ENCODE measurements around the gene TAOK3. TPM values are rescaled to one million over a fixed set of nuclear protein-coding genes. Genes with fewer than 3 reads are reported as not detected.

Gene TAOK3
- total RNA-seq, 2 donors from 2014 or later: 52.2 to 52.5 TPM

GRCh38 chr12:118361889-118362288 lies 10.8 kb downstream of the TAOK3 start:
- DNase-seq (ENCODE audit: low spot score): no peak
- TF ChIP-seq, protein P1, sequence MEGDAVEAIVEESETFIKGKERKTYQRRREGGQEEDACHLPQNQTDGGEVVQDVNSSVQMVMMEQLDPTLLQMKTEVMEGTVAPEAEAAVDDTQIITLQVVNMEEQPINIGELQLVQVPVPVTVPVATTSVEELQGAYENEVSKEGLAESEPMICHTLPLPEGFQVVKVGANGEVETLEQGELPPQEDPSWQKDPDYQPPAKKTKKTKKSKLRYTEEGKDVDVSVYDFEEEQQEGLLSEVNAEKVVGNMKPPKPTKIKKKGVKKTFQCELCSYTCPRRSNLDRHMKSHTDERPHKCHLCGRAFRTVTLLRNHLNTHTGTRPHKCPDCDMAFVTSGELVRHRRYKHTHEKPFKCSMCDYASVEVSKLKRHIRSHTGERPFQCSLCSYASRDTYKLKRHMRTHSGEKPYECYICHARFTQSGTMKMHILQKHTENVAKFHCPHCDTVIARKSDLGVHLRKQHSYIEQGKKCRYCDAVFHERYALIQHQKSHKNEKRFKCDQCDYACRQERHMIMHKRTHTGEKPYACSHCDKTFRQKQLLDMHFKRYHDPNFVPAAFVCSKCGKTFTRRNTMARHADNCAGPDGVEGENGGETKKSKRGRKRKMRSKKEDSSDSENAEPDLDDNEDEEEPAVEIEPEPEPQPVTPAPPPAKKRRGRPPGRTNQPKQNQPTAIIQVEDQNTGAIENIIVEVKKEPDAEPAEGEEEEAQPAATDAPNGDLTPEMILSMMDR (IDR thresholded peaks at IDR 0.05): no peak
- TF ChIP-seq POLR2AphosphoS5 (IDR thresholded peaks at IDR 0.05) (no peak), POLR2A (IDR thresholded peaks at IDR 0.05) (no peak)

DNA sequence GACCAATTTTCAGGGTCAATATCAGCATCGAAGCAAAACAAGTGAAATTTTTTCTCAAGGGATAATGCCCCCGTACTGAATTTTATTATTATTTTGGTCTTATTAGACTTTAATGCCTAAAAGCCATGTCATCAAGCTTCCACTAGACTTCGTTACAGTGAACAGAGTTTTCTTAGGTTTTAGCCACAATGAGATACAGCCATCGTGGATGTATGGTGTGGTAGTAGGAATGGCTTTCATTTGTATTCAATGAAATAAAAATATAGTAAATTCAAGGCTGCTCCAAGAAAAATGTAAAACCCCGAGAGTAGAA lies 11.7 kb downstream of the TAOK3 start:
- no peak for TF ChIP-seq POLR2AphosphoS5 (IDR thresholded peaks at IDR 0.05)
- TF ChIP-seq, protein P1 (IDR thresholded peaks at IDR 0.05): no peak
- TF ChIP-seq POLR2A (IDR thresholded peaks at IDR 0.05): no peak
- WGBS: 94% methylated on average over 5 of the region's 5 CpGs
- peaks cover 7% of the 10 kb centered on the region for H3K4me1 ChIP-seq (replicated peaks)
- no peaks in the 10 kb centered on the region for H3K27me3 ChIP-seq (replicated peaks; ENCODE audit: insufficient read depth)
- H3K27ac ChIP-seq: no peak overlapping the region
- intact Hi-C loops (cut with DNase I): no loop called here
- DNase-seq (ENCODE audit: low spot score): no peak
- no peaks in the 10 kb centered on the region for H3K36me3 ChIP-seq
- no peaks in the 10 kb centered on the region for H3K9me3 ChIP-seq
- no peak overlapping the region for H3K4me3 ChIP-seq

More at GRCh38 chr12:118361889-118362288, 10.8 kb downstream of the TAOK3 start:
- intact Hi-C loops (cut with DNase I): no loop called here
- Histone ChIP-seq H3K4me1 (replicated peaks) (peaks cover 7% of the 10 kb centered on the region), H3K36me3 (no peaks in the 10 kb centered on the region), H3K4me3 (no peak overlapping the region), H3K27me3 (replicated peaks; ENCODE audit: insufficient read depth) (no peaks in the 10 kb centered on the region), H3K27ac (no peak overlapping the region), H3K9me3 (no peaks in the 10 kb centered on the region)
- WGBS: 87% methylated on average over 4 of the region's 4 CpGs

DNA sequence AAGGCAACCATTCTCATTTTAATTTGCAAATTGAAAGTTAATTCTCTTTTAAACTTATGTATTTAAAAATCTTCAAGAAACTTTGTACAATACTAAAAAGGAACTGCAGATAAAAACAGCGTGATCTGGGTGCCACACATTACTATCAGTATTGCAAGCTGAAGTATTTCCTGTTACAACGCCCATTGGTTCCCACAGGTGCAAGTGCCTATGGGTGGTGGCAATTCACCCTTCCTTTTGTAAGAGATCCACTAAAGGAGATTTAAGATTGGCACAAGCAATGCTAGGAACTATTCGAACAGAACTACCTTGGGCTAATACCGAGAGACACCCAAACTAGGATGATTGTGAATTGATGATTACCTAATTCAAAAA lies 13.2 kb downstream of the TAOK3 start:
- no peaks in the 10 kb centered on the region for H3K27me3 ChIP-seq (replicated peaks; ENCODE audit: insufficient read depth)
- no peak for DNase-seq (ENCODE audit: low spot score)
- H3K36me3 ChIP-seq: no peaks in the 10 kb centered on the region
- WGBS: 95% methylated on average over 4 of the region's 4 CpGs
- TF ChIP-seq, protein P1 (IDR thresholded peaks at IDR 0.05): no peak
- no peak for TF ChIP-seq POLR2A (IDR thresholded peaks at IDR 0.05)
- TF ChIP-seq POLR2AphosphoS5 (IDR thresholded peaks at IDR 0.05): no peak
- no peak overlapping the region for H3K4me3 ChIP-seq
- peaks cover 7% of the 10 kb centered on the region for H3K4me1 ChIP-seq (replicated peaks)
- intact Hi-C loops (cut with DNase I): no loop called here
- H3K27ac ChIP-seq: no peak overlapping the region
- no peaks in the 10 kb centered on the region for H3K9me3 ChIP-seq

DNA sequence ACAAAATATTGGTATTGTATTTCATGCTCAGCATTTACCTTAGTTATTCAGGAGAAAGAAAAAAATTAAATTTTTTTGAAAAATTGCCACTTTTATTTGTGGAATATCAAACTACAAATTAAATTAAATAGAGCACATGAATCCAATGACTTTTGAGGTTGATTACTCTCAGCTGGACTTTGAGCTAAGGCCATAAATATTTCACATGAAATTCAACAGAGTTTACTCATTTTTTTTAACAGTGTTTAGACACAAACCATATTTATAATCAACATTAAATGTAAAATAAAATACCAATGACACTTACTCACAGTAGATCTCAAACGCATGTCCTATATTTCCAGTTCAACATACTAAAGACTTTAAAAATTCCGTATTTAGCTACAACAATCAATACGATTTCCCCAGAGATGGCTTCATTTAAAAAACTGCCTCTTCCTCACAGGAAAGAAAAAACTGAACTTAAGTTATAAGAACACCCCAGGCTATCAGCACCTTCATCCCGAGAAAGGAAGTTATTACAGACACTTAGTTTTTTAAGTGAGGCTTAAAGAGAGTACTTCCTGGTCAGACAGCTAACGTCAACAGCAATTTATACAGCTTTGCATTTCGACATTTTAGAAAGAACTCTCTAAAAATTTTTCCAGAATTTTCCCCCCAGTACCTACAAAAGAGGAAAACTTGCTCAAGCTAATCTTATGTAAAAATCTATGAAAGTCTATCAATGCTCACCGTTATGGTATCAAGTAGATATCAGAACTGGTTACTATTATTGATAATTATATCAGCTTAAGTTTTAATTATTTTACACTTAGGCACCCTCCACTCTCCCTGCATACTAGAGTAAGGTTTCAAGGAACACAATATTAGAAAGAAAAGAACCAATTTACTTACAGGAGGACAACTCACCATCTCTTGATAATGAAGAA lies 13.8 kb downstream of the TAOK3 start:
- no peaks in the 10 kb centered on the region for H3K9me3 ChIP-seq
- no peaks in the 10 kb centered on the region for H3K27me3 ChIP-seq (replicated peaks; ENCODE audit: insufficient read depth)
- no peak overlapping the region for H3K27ac ChIP-seq
- H3K4me3 ChIP-seq: no peak overlapping the region
- TF ChIP-seq POLR2A (IDR thresholded peaks at IDR 0.05) (no peak), POLR2AphosphoS5 (IDR thresholded peaks at IDR 0.05) (no peak)
- TF ChIP-seq, protein P1 (IDR thresholded peaks at IDR 0.05): no peak
- WGBS: 84% methylated on average over 7 of the region's 7 CpGs
- peaks cover 7% of the 10 kb centered on the region for H3K4me1 ChIP-seq (replicated peaks)
- intact Hi-C loops (cut with DNase I): no loop called here
- H3K36me3 ChIP-seq: no peaks in the 10 kb centered on the region
- DNase-seq (ENCODE audit: low spot score): no peak

DNA sequence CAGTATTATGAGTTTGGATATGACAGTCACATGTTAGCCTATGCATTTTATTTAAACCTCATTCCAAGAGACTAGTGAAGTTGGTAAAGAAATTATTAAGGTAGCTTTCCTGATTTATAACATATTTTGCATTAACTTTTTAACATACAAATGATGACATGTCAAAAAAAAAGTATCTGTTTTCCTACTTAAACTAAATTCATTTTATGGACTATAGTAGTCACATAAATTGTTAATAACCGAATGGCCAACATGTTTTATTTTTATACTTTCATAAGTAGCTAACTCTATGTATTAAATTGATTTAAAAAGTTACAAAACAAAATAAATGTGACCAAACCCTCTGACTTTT lies 14.7 kb downstream of the TAOK3 start:
- TF ChIP-seq, protein P1 (IDR thresholded peaks at IDR 0.05): no peak
- TF ChIP-seq POLR2AphosphoS5 (IDR thresholded peaks at IDR 0.05): no peak
- TF ChIP-seq POLR2A (IDR thresholded peaks at IDR 0.05): no peak
- peaks cover 7% of the 10 kb centered on the region for H3K4me1 ChIP-seq (replicated peaks)
- WGBS: 80% methylated on average over 1 of the region's 1 CpG
- no peak for DNase-seq (ENCODE audit: low spot score)
- no peaks in the 10 kb centered on the region for H3K9me3 ChIP-seq
- no peaks in the 10 kb centered on the region for H3K36me3 ChIP-seq
- no peak overlapping the region for H3K4me3 ChIP-seq
- no peak overlapping the region for H3K27ac ChIP-seq
- intact Hi-C loops (cut with DNase I): no loop called here
- H3K27me3 ChIP-seq (replicated peaks; ENCODE audit: insufficient read depth): no peaks in the 10 kb centered on the region

Data from prostate gland (tissue), 2 donors.